H1 (cell line): ENCODE measurements around the gene ARPC2. TPM values are rescaled to one million over a fixed set of nuclear protein-coding genes. Genes with fewer than 3 reads are reported as not detected.

Experiments used
- CTCF ChIA-PET: fragments of 300-600 bp; sonication (Branson Sonifier 250); formaldehyde crosslinking; loops from one replicate; lab custom pipeline; 2021; ENCODE audit not compliant: partially characterized antibody; lab: Charles Lee
- POLR2A ChIA-PET: fragments of 300-600 bp; sonication (Branson Sonifier 250); formaldehyde crosslinking; loops from one replicate; lab custom pipeline; 2021; ENCODE audit warnings: inconsistent platforms; ENCODE audit not compliant: partially characterized antibody; lab: Charles Lee
- DNase-seq, 2 experiments: peaks; one replicate each; pipeline versions ENCODE4 v3.0.0 to v3.0.0-alpha.2; 2010 to 2022; ENCODE audit warnings: low spot score in 2 of 2, low read depth in 1 of 2, mixed read lengths in 1 of 2
- FAIRE-seq: peaks from 2 replicates; lab custom pipeline; 2011; peaks lifted over from hg19 to GRCh38; lab: Jason Lieb, UNC
- H2AFZ ChIP-seq: 2 replicates; pipeline ENCODE4 v1.8.1; 2012; ENCODE audit warnings: low read length, inconsistent platforms
- H2AK5ac ChIP-seq: 2 replicates; pipeline ENCODE4 v1.6.1; 2013; ENCODE audit warnings: low read depth, low read length
- H2BK120ac ChIP-seq: replicated peaks from 2 replicates; pipeline ENCODE3; 2013; ENCODE audit warnings: low read depth, low read length, inconsistent platforms
- H2BK12ac ChIP-seq: 2 replicates; pipeline ENCODE4 v1.6.1; 2013; ENCODE audit warnings: low read depth, low read length
- H2BK15ac ChIP-seq: 2 replicates; pipeline ENCODE4 v1.6.1; 2013; ENCODE audit warnings: low read length
- H2BK20ac ChIP-seq: 2 replicates; pipeline ENCODE4 v1.6.1; 2013; ENCODE audit warnings: low read length
- H2BK5ac ChIP-seq: 2 replicates; pipeline ENCODE4 v1.6.1; 2013; ENCODE audit warnings: low read depth, low read length
- H3K14ac ChIP-seq: 2 replicates; pipeline ENCODE4 v1.6.1; 2013; ENCODE audit warnings: inconsistent platforms; ENCODE audit not compliant: insufficient read length
- H3K18ac ChIP-seq: 2 replicates; pipeline ENCODE4 v1.6.1; 2013; ENCODE audit warnings: low read length; ENCODE audit errors: extremely low read depth
- H3K23ac ChIP-seq: 2 replicates; pipeline ENCODE4 v1.6.1; 2013; ENCODE audit warnings: inconsistent platforms; ENCODE audit not compliant: insufficient read length
- H3K23me2 ChIP-seq: 2 replicates; pipeline ENCODE4 v1.6.1; 2013; ENCODE audit warnings: low read depth, low read length
- H3K27ac ChIP-seq: 2 replicates; pipeline ENCODE4 v1.6.1; 2011; ENCODE audit warnings: low read depth, low read length, inconsistent platforms
- H3K27me3 ChIP-seq, 4 experiments: replicated peaks in 1 of 4; 1 replicate in 1 of 4; 2 replicates in 3 of 4; pipeline versions ENCODE4 v1.6.1 to v1.8.1; 2011 to 2013; ENCODE audit warnings: low read length in 3 of 4, mild to moderate bottlenecking in 3 of 4, inconsistent platforms in 2 of 4, mixed read lengths in 2 of 4, moderate library complexity in 1 of 4; ENCODE audit not compliant: control insufficient read depth in 3 of 4, insufficient read depth in 3 of 4; ENCODE audit errors: extremely low read depth in 1 of 4
- H3K36me3 ChIP-seq, 4 experiments: 2 replicates each; pipeline versions ENCODE4 v1.6.1 to v1.8.1; 2011 to 2013; ENCODE audit warnings: mild to moderate bottlenecking in 4 of 4, low read length in 3 of 4, moderate library complexity in 2 of 4, control low read depth in 1 of 4, inconsistent platforms in 1 of 4; ENCODE audit not compliant: insufficient read depth in 4 of 4, control insufficient read depth in 2 of 4
- H3K4ac ChIP-seq: replicated peaks from 2 replicates; pipeline ENCODE3; 2013; ENCODE audit warnings: low read length, low read depth, mixed read lengths, inconsistent platforms; ENCODE audit not compliant: insufficient read length
- H3K4me1 ChIP-seq, 4 experiments: replicated peaks in 1 of 4; 1 replicate in 1 of 4; 2 replicates in 3 of 4; pipeline versions ENCODE4 v1.6.1 to v1.8.1; 2011 to 2013; ENCODE audit warnings: low read length in 3 of 4, inconsistent platforms in 2 of 4, mixed read lengths in 1 of 4; ENCODE audit not compliant: insufficient read depth in 4 of 4, control insufficient read depth in 3 of 4
- H3K4me2 ChIP-seq, 2 experiments: 2 replicates each; pipeline versions ENCODE4 v1.6.1 to v1.8.1; 2011 to 2013; ENCODE audit warnings: low read depth in 2 of 2, low read length in 2 of 2, control low read depth in 1 of 2, inconsistent platforms in 1 of 2, mild to moderate bottlenecking in 1 of 2; ENCODE audit not compliant: insufficient read depth in 1 of 2
- H3K4me3 ChIP-seq, 4 experiments: fragments of 200-600, 300-600 bp in 1 of 4; sonication (generic), shearing (Covaris generic), sonication (Bioruptor Twin) in 1 of 4; 2 replicates each; pipeline versions ENCODE4 v1.5.1 to v1.8.1; 2011 to 2016; ENCODE audit warnings: low read length in 4 of 4, low read depth in 3 of 4, control low read depth in 2 of 4, inconsistent platforms in 2 of 4, mild to moderate bottlenecking in 2 of 4, mixed read lengths in 1 of 4, moderate library complexity in 1 of 4; ENCODE audit not compliant: insufficient read depth in 2 of 4; ENCODE audit errors: extremely low read depth in 1 of 4
- H3K56ac ChIP-seq: replicated peaks from 2 replicates; pipeline ENCODE3; 2013; ENCODE audit warnings: low read depth, mild to moderate bottlenecking, mixed read lengths, low read length, inconsistent platforms; ENCODE audit not compliant: insufficient read length
- H3K79me1 ChIP-seq: 2 replicates; pipeline ENCODE4 v1.6.1; 2013; ENCODE audit warnings: low read depth, low read length, control low read depth
- H3K79me2 ChIP-seq, 2 experiments: 2 replicates each; pipeline versions ENCODE4 v1.6.1 to v1.8.1; 2012 to 2013; ENCODE audit warnings: low read length in 2 of 2, mild to moderate bottlenecking in 2 of 2, inconsistent platforms in 1 of 2; ENCODE audit not compliant: insufficient read depth in 2 of 2, control insufficient read depth in 1 of 2
- H3K9ac ChIP-seq, 4 experiments: replicated peaks in 1 of 4; 1 replicate in 1 of 4; 2 replicates in 3 of 4; pipeline versions ENCODE4 v1.6.1 to v1.8.1; 2011 to 2013; ENCODE audit warnings: low read depth in 3 of 4, low read length in 3 of 4, control low read depth in 2 of 4, mild to moderate bottlenecking in 2 of 4, moderate library complexity in 2 of 4, inconsistent platforms in 1 of 4; ENCODE audit errors: extremely low read depth in 1 of 4
- H3K9me3 ChIP-seq, 2 experiments: 2 replicates each; pipeline versions ENCODE4 v1.6.1 to v1.8.1; 2012 to 2013; ENCODE audit warnings: mild to moderate bottlenecking in 2 of 2, moderate library complexity in 2 of 2, control low read depth in 1 of 2, inconsistent platforms in 1 of 2, low read depth in 1 of 2, low read length in 1 of 2, mixed read lengths in 1 of 2; ENCODE audit not compliant: insufficient read depth in 2 of 2
- H4K20me1 ChIP-seq, 2 experiments: replicated peaks in 1 of 2; 2 replicates each; pipeline versions ENCODE3 to v1.8.1; 2011 to 2013; ENCODE audit warnings: inconsistent platforms in 2 of 2, low read length in 2 of 2, mild to moderate bottlenecking in 1 of 2; ENCODE audit not compliant: insufficient read depth in 2 of 2, control insufficient read depth in 1 of 2
- H4K5ac ChIP-seq: 2 replicates; pipeline ENCODE4 v1.6.1; 2013; ENCODE audit warnings: low read length, low read depth, mixed read lengths, inconsistent platforms; ENCODE audit not compliant: insufficient read length
- H4K8ac ChIP-seq: 2 replicates; pipeline ENCODE4 v1.8.0; 2013; ENCODE audit warnings: mild to moderate bottlenecking, moderate library complexity, low read length, inconsistent platforms; ENCODE audit not compliant: insufficient read depth; ENCODE audit errors: extremely low read depth
- H4K91ac ChIP-seq: replicated peaks from 2 replicates; pipeline ENCODE3; 2013; ENCODE audit warnings: low read length, mixed read lengths, inconsistent platforms; ENCODE audit not compliant: insufficient read length
- MAX ChIP-seq: IDR thresholded peaks from 2 replicates; pipeline ENCODE4 v1.6.1; 2012; ENCODE audit warnings: inconsistent platforms
- NRF1 ChIP-seq: IDR thresholded peaks from 2 replicates; pipeline ENCODE4 v1.6.1; 2011; ENCODE audit warnings: mild to moderate bottlenecking, low read depth, low read length, improper control_type of control experiment
- RXRA ChIP-seq: IDR thresholded peaks from 2 replicates; pipeline ENCODE4 v1.6.1; 2011; ENCODE audit warnings: low read depth, mild to moderate bottlenecking, low read length, moderate library complexity; ENCODE audit not compliant: insufficient read depth
- SIRT6 ChIP-seq: IDR thresholded peaks from one replicate; pipeline ENCODE4 v1.7.1; 2012; ENCODE audit warnings: low read length, inconsistent platforms
- SP2 ChIP-seq: IDR thresholded peaks from 2 replicates; pipeline ENCODE4 v1.6.1; 2012; ENCODE audit warnings: mild to moderate bottlenecking, low read length, inconsistent platforms
- TCF12 ChIP-seq: IDR thresholded peaks from 2 replicates; pipeline ENCODE4 v1.6.1; 2011; ENCODE audit warnings: low read depth, mild to moderate bottlenecking, low read length
- ZNF274 ChIP-seq: IDR thresholded peaks from 2 replicates; pipeline ENCODE4 v1.7.0; 2012; ENCODE audit warnings: low read length, borderline replicate concordance; ENCODE audit errors: extremely low read depth
- WGBS, 2 experiments: shearing (Covaris generic) in 1 of 2; methylation state at CpG; one replicate each; pipeline versions ENCODE4 v1.1.6 to v1.1.7; 2013 to 2015; ENCODE audit warnings: low lambda C conversion rate in 2 of 2, mixed read lengths in 2 of 2, inconsistent platforms in 1 of 2, low coverage in 1 of 2, missing lambda C conversion rate in 1 of 2; ENCODE audit not compliant: insufficient replicate concordance in 2 of 2, insufficient coverage in 1 of 2, insufficient read length in 1 of 2; ENCODE audit errors: extremely low coverage in 1 of 2, missing lambda C conversion rate in 1 of 2; 5-methylcytosine and 5-hydroxymethylcytosine counted together
- polyA plus RNA-seq, 7 experiments: library from polyadenylated mRNA; depleted of rRNA in 3 of 7; stranded (reverse) in 5 of 7; unstranded in 2 of 7; fragments of >200 nt in 5 of 7; fragments of 200-250 nt in 2 of 7; gene quantifications; 1 replicate in 5 of 7; 2 replicates in 1 of 7; 4 replicates in 1 of 7; pipeline versions ENCODE4 v1.2.1 to v1.2.3, GENCODE V29; 2011 to 2013; ENCODE audit warnings: missing spikeins in 2 of 7, mixed read lengths in 2 of 7
- total RNA-seq: library from RNA; stranded (reverse); fragmentation: NEBNext Ultra II Directional; extraction: Animal tissue kit (Norgen Biotek cat#: 25700); gene quantifications from 2 replicates; pipeline ENCODE4 v1.2.1, GENCODE V29; 2021

ARPC2 gene
- total and polyA plus RNA-seq, 2 of the 8 experiments (the other 6 are each of a cell fraction or from before 2014, with no cell fraction given): 174 to 195 TPM

GRCh38 chr2:218244204-218244603 lies 27.2 kb downstream of the ARPC2 start:
- Histone ChIP-seq H2BK12ac (no peak overlapping the region), H2BK20ac (no peak overlapping the region), H3K23me2 (no peaks in the 10 kb centered on the region), H3K4me3 (no peak overlapping the region), H3K79me1 (no peaks in the 10 kb centered on the region), H3K36me3 (peaks cover 33 to 82% (median 62%) of the 10 kb centered on the region in 4 experiments), H3K18ac (no peak overlapping the region), H2AFZ (no peak overlapping the region), H3K14ac (no peak overlapping the region), H3K23ac (no peak overlapping the region), H3K9me3 (no peaks in the 10 kb centered on the region), H3K56ac (no peak overlapping the region), H4K20me1 (peaks cover 0 to 1% of the 10 kb centered on the region in 2 experiments), H2AK5ac (no peak overlapping the region), H4K91ac (no peak overlapping the region), H4K5ac (no peak overlapping the region), H3K27ac (no peak overlapping the region), H3K4ac (no peak overlapping the region), H2BK120ac (no peak overlapping the region), H4K8ac (no peak overlapping the region), H3K9ac (no peak overlapping the region), H3K27me3 (no peaks in the 10 kb centered on the region), H3K4me1 (no peaks in the 10 kb centered on the region), H3K79me2 (no peaks in the 10 kb centered on the region), H3K4me2 (no peak overlapping the region), H2BK15ac (no peak overlapping the region), H2BK5ac (no peak overlapping the region)
- ChIA-PET CTCF (interaction anchor here (0.6 to 5.8 kb wide), 5 partner anchors 13 to 222 kb away, joined by 3 to 25 read pairs (median 6); no protein-coding TSS in a partner anchor), POLR2A (interaction anchor here (0.5 to 1.2 kb wide), 5 partner anchors 9 to 22 kb away, joined by 3 read pairs; no protein-coding TSS in a partner anchor)
- FAIRE-seq (no peak), DNase-seq (no peak)
- 96% methylated on average over 1 of the region's 1 CpG; no CpG with 5 or more reads in 1 of the 2 experiments for WGBS, 2 experiments
- TF ChIP-seq MAX (no peak), ZNF274 (no peak), RXRA (no peak), NRF1 (no peak), TCF12 (no peak), SIRT6 (no peak), SP2 (no peak)
